MM.1S (cell line): Measurements from ENCODE around the gene PRKD3.

Source experiments
- EZH2 ChIP-seq: fragments of 300-600 bp; sonication (generic); optimal IDR thresholded peaks from 2 replicates; pipeline ENCODE3; 2017; ENCODE audit warnings: low read depth, mild to moderate bottlenecking, antibody characterized with exemption, low read length, mixed read lengths
- EZH2phosphoT487 ChIP-seq: fragments of 300-600 bp; sonication (generic); IDR thresholded peaks from 2 replicates; pipeline ENCODE4 v1.6.1; 2018; ENCODE audit warnings: antibody characterized with exemption, low read length
- TF ChIP-seq, protein P1 (sequence below): fragments of 300-600 bp; sonication (generic); IDR thresholded peaks from 2 replicates; pipeline ENCODE4 v1.5.1; 2016; ENCODE audit warnings: antibody characterized with exemption, low read length, mixed read lengths

DNA sequence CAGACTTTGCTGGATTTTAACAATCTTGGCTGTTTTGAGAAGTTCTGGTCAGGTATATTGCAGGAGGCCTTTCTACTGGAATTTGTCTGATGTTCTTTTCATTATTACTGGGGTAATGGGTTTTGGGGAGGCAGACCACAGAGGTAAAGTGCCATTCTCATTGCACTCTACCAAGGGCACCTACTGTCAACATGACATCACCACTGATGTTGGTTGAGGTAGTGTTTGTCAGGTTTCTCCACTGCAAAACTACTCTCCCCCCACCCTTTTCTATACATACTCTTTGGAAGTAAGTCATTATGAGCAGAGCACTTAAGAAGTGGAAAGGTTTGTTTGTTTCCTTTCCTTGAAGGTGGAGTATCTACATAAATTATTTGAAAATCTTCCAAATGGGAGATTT, 27.0 kb downstream of the PRKD3 start:
- TF ChIP-seq, protein P1, sequence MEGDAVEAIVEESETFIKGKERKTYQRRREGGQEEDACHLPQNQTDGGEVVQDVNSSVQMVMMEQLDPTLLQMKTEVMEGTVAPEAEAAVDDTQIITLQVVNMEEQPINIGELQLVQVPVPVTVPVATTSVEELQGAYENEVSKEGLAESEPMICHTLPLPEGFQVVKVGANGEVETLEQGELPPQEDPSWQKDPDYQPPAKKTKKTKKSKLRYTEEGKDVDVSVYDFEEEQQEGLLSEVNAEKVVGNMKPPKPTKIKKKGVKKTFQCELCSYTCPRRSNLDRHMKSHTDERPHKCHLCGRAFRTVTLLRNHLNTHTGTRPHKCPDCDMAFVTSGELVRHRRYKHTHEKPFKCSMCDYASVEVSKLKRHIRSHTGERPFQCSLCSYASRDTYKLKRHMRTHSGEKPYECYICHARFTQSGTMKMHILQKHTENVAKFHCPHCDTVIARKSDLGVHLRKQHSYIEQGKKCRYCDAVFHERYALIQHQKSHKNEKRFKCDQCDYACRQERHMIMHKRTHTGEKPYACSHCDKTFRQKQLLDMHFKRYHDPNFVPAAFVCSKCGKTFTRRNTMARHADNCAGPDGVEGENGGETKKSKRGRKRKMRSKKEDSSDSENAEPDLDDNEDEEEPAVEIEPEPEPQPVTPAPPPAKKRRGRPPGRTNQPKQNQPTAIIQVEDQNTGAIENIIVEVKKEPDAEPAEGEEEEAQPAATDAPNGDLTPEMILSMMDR: no peak
- no peak for TF ChIP-seq EZH2
- no peak for TF ChIP-seq EZH2phosphoT487
